Endothelial cell of umbilical vein (primary cell): ENCODE results near the gene AUTS2. TPM values are rescaled to one million over a fixed set of nuclear protein-coding genes. Genes with fewer than 3 reads are reported as not detected.

ENCODE experiments used
- BruUV-seq: library from RNA; stranded (reverse); fragments of 400-500 nt; replicated peaks from 2 replicates; lab custom pipeline; 2021; lab: Mats Ljungman, UMichigan
- CTCF ChIA-PET: fragments of 300-600, 350-600 bp; sonication (Branson Sonifier 250); formaldehyde crosslinking; loops from one replicate; lab custom pipeline; 2021; ENCODE audit warnings: antibody characterized with exemption, inconsistent platforms; lab: Charles Lee
- POLR2A ChIA-PET: fragments of 300-600, 350-600 bp; sonication (Branson Sonifier 250); formaldehyde crosslinking; loops from one replicate; lab custom pipeline; 2021; ENCODE audit warnings: antibody characterized with exemption, inconsistent platforms; lab: Charles Lee
- DNase-seq: peaks from one replicate; pipeline ENCODE4 v3.0.0-alpha.2; 2011; ENCODE audit warnings: low read depth, low spot score
- FAIRE-seq: peaks from 2 replicates; lab custom pipeline; 2011; peaks lifted over from hg19 to GRCh38; lab: Jason Lieb, UNC
- H2AFZ ChIP-seq: 2 replicates; pipeline ENCODE4 v1.6.0; 2012; ENCODE audit warnings: low read depth, low read length, control low read depth, inconsistent platforms
- H3K27ac ChIP-seq: 2 replicates; pipeline ENCODE4 v1.5.1; 2011; ENCODE audit warnings: low read depth, mild to moderate bottlenecking, control low read depth, low read length, moderate library complexity; ENCODE audit not compliant: insufficient read depth
- H3K27me3 ChIP-seq, 2 experiments: 2 replicates each; pipeline versions ENCODE4 v1.6.0 to v1.6.1; 2011; ENCODE audit warnings: low read length in 2 of 2, mixed read lengths in 1 of 2; ENCODE audit not compliant: control insufficient read depth in 2 of 2, insufficient read depth in 2 of 2
- H3K36me3 ChIP-seq, 2 experiments: 2 replicates in 1 of 2; 3 replicates in 1 of 2; pipeline ENCODE4 v1.5.1; 2011; ENCODE audit warnings: low read length in 2 of 2, mild to moderate bottlenecking in 1 of 2, moderate library complexity in 1 of 2; ENCODE audit not compliant: control insufficient read depth in 2 of 2, insufficient read depth in 2 of 2; ENCODE audit errors: extremely low read depth in 1 of 2
- H3K4me1 ChIP-seq: 3 replicates; pipeline ENCODE4 v1.5.1; 2011; ENCODE audit warnings: mild to moderate bottlenecking, low read length; ENCODE audit not compliant: control insufficient read depth, insufficient read depth; ENCODE audit errors: extremely low read depth
- H3K4me2 ChIP-seq: 2 replicates; pipeline ENCODE4 v1.6.1; 2011; ENCODE audit warnings: low read length, control low read depth, mixed read lengths; ENCODE audit not compliant: insufficient read depth
- H3K4me3 ChIP-seq, 3 experiments: fragments of 200-600 bp in 1 of 3; sonication (generic), shearing (Covaris generic) in 1 of 3; replicated peaks in 1 of 3; 2 replicates each; pipeline ENCODE4 v1.5.1; 2011 to 2016; ENCODE audit warnings: control low read depth in 3 of 3, low read length in 3 of 3, mild to moderate bottlenecking in 2 of 3, inconsistent platforms in 1 of 3, low read depth in 1 of 3, moderate library complexity in 1 of 3; ENCODE audit not compliant: insufficient read depth in 1 of 3
- H3K79me2 ChIP-seq: 2 replicates; pipeline ENCODE4 v1.6.0; 2012; ENCODE audit warnings: low read length, inconsistent platforms; ENCODE audit not compliant: control insufficient read depth, insufficient read depth
- H3K9ac ChIP-seq: replicated peaks from 2 replicates; pipeline ENCODE3; 2011; ENCODE audit warnings: low read length, control low read depth; ENCODE audit not compliant: insufficient read depth; ENCODE audit errors: extremely low read depth
- H3K9me1 ChIP-seq: replicated peaks from 3 replicates; pipeline ENCODE4 v1.6.0; 2011; ENCODE audit warnings: mild to moderate bottlenecking, low read length; ENCODE audit not compliant: control insufficient read depth, insufficient read depth; ENCODE audit errors: extremely low read depth
- H3K9me3 ChIP-seq: replicated peaks from 2 replicates; pipeline ENCODE4 v1.5.1; 2012; ENCODE audit warnings: low read length, inconsistent platforms; ENCODE audit not compliant: control insufficient read depth, insufficient read depth
- H4K20me1 ChIP-seq: replicated peaks from 2 replicates; pipeline ENCODE3; 2011; ENCODE audit warnings: mild to moderate bottlenecking, low read length; ENCODE audit not compliant: control insufficient read depth, insufficient read depth; ENCODE audit errors: extremely low read depth
- EZH2 ChIP-seq: IDR thresholded peaks from 2 replicates; pipeline ENCODE4 v1.6.1; 2012; ENCODE audit warnings: borderline replicate concordance, low read depth, mild to moderate bottlenecking, moderate library complexity, low read length, inconsistent platforms; ENCODE audit not compliant: severe bottlenecking
- FOS ChIP-seq: IDR thresholded peaks from 2 replicates; pipeline ENCODE4 v1.6.1; 2011; ENCODE audit warnings: mild to moderate bottlenecking, low read length, moderate library complexity, borderline replicate concordance; ENCODE audit not compliant: insufficient read depth
- GATA2 ChIP-seq: IDR thresholded peaks from 2 replicates; pipeline ENCODE4 v1.7.0; 2011; ENCODE audit warnings: low read depth, mild to moderate bottlenecking, moderate library complexity, mixed read lengths, low read length; ENCODE audit not compliant: insufficient read length, insufficient read depth
- JUN ChIP-seq: IDR thresholded peaks from 2 replicates; pipeline ENCODE4 v1.6.1; 2011; ENCODE audit warnings: borderline replicate concordance, low read depth; ENCODE audit not compliant: insufficient read length, insufficient read depth
- MYC ChIP-seq: IDR thresholded peaks from one replicate; pipeline ENCODE4 v1.6.1; 2011; ENCODE audit warnings: mild to moderate bottlenecking, low read depth, low read length
- POLR2A ChIP-seq: IDR thresholded peaks from 2 replicates; pipeline ENCODE4 v1.6.1; 2012; ENCODE audit warnings: low read depth, mild to moderate bottlenecking, control low read depth, low read length
- POLR2AphosphoS5 ChIP-seq: IDR thresholded peaks from 2 replicates; pipeline ENCODE4 v1.6.1; 2012; ENCODE audit warnings: low read depth, mild to moderate bottlenecking, control low read depth, low read length, moderate library complexity; ENCODE audit not compliant: insufficient read depth
- dilution Hi-C: fragments of 300-500 bp; cut with MboI; formaldehyde crosslinking; loops from one replicate; pipeline ENCODE4 v1.15.0; 2019; ENCODE audit warnings: low sequenced_read_pairs; ENCODE audit not compliant: extremely low pct_ligation_motif_present
- intact Hi-C: fragments of 100-400 bp; cut with micrococcal nuclease; formaldehyde crosslinking; loops from one replicate; pipeline ENCODE4 v1.10.0; 2022
- polyA plus RNA-seq, 4 experiments: library from polyadenylated mRNA; depleted of rRNA in 3 of 4; stranded (reverse) in 3 of 4; unstranded in 1 of 4; fragments of >200 nt; gene quantifications; 2 replicates each; pipeline versions ENCODE4 v1.2.1 to v1.2.3, GENCODE V29; 2011 to 2012; ENCODE audit warnings: missing spikeins in 1 of 4
- total RNA-seq: library from RNA; stranded (reverse); gene quantifications from 2 replicates; pipeline ENCODE4 v1.2.3, GENCODE V29; 2021
- TF ChIP-seq, protein P1 (sequence below): IDR thresholded peaks from 2 replicates; pipeline ENCODE4 v1.6.1; 2011; ENCODE audit not compliant: insufficient read depth, insufficient read length
- TF ChIP-seq, protein P2 (sequence below), 2 donors: IDR thresholded peaks; 1 replicate in 1 of 2; 2 replicates in 1 of 2; pipeline ENCODE4 v1.5.1; 2011; ENCODE audit warnings: low read length in 2 of 2, mild to moderate bottlenecking in 2 of 2, moderate library complexity in 2 of 2, control low read depth in 1 of 2, inconsistent platforms in 1 of 2, low read depth in 1 of 2; ENCODE audit not compliant: insufficient read depth in 1 of 2; ENCODE audit errors: extremely low read depth in 1 of 2

Gene AUTS2
- total and polyA plus RNA-seq, 2 donors (not counting 3 experiments of a cell fraction or from before 2014, with no cell fraction given) = 0.59 to 8.0 TPM

DNA sequence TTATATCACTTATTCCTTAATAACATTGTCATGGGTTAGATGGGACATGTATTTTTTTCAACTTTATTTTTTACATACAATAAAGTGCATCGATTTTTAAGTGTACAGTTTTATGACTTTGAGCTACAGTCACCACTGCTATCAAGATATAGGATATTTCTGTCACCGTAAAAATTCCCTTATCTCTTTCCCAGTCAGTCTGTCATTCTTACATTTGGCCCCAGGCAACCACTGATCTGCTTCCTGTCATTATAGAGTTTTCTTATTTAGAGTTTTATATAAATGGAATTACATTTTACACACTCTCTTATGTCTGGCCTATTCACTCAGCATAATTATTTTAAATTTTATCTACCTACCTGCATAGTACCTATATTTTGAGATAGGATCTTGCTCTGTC lies 145.2 kb downstream of the AUTS2 start:
- no TSS peak for BruUV-seq
- H3K36me3 ChIP-seq = no peaks in the 10 kb centered on the region
- no peak overlapping the region for H3K4me2 ChIP-seq
- no peak overlapping the region for H3K9ac ChIP-seq
- CTCF ChIA-PET = no interaction called here
- no peaks in the 10 kb centered on the region for H3K9me1 ChIP-seq
- no peak for FAIRE-seq
- no peaks in the 10 kb centered on the region for H3K4me1 ChIP-seq
- dilution Hi-C loops (no loop called here), intact Hi-C loops (no loop called here)
- POLR2A ChIA-PET = no interaction called here
- H4K20me1 ChIP-seq = no peaks in the 10 kb centered on the region
- DNase-seq = no peak
- TF ChIP-seq, protein P1, sequence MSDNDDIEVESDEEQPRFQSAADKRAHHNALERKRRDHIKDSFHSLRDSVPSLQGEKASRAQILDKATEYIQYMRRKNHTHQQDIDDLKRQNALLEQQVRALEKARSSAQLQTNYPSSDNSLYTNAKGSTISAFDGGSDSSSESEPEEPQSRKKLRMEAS = no peak
- TF ChIP-seq POLR2A = no peak
- TF ChIP-seq FOS = no peak
- TF ChIP-seq GATA2 = no peak
- H3K79me2 ChIP-seq = no peaks in the 10 kb centered on the region
- H2AFZ ChIP-seq = no peak overlapping the region
- no peak overlapping the region for H3K27ac ChIP-seq
- no peaks in the 10 kb centered on the region for H3K9me3 ChIP-seq
- no peak overlapping the region for H3K4me3 ChIP-seq
- no peaks in the 10 kb centered on the region for H3K27me3 ChIP-seq

DNA sequence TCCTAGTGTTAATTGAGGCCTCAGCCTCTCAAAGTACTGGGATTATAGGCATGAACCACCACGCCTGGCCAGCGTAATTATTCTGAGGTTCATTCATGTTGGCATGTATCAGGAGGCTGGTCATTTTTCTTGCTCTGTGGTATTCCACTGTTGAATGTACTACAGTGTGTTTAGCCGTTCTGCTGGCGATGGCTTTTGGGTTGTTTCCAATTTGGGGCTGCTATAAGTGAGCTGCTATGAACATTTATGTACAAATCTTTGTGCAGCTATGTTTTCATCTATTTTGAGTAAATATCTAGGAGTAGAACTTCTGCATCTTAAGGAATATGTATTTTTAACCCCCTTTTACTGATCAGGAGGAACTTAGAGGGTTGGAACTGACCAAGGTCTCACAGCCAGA lies 145.8 kb downstream of the AUTS2 start:
- FAIRE-seq (no peak), DNase-seq (no peak)
- Histone ChIP-seq H3K9me1 (no peaks in the 10 kb centered on the region), H3K4me2 (no peak overlapping the region), H3K27me3 (no peaks in the 10 kb centered on the region), H3K4me1 (no peaks in the 10 kb centered on the region), H4K20me1 (no peaks in the 10 kb centered on the region), H3K9ac (no peak overlapping the region), H3K4me3 (no peak overlapping the region), H3K9me3 (no peaks in the 10 kb centered on the region), H3K36me3 (no peaks in the 10 kb centered on the region), H3K27ac (no peak overlapping the region), H3K79me2 (no peaks in the 10 kb centered on the region), H2AFZ (no peak overlapping the region)
- intact Hi-C loops (no loop called here), dilution Hi-C loops (no loop called here)
- CTCF ChIA-PET = no interaction called here
- POLR2A ChIA-PET = no interaction called here
- TF ChIP-seq JUN (no peak), POLR2AphosphoS5 (no peak), FOS (no peak), POLR2A (no peak), GATA2 (no peak), MYC (no peak), EZH2 (no peak)
- TF ChIP-seq, protein P2, sequence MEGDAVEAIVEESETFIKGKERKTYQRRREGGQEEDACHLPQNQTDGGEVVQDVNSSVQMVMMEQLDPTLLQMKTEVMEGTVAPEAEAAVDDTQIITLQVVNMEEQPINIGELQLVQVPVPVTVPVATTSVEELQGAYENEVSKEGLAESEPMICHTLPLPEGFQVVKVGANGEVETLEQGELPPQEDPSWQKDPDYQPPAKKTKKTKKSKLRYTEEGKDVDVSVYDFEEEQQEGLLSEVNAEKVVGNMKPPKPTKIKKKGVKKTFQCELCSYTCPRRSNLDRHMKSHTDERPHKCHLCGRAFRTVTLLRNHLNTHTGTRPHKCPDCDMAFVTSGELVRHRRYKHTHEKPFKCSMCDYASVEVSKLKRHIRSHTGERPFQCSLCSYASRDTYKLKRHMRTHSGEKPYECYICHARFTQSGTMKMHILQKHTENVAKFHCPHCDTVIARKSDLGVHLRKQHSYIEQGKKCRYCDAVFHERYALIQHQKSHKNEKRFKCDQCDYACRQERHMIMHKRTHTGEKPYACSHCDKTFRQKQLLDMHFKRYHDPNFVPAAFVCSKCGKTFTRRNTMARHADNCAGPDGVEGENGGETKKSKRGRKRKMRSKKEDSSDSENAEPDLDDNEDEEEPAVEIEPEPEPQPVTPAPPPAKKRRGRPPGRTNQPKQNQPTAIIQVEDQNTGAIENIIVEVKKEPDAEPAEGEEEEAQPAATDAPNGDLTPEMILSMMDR (IDR thresholded peaks at IDR 0.05; ENCODE audit: extremely low read depth in 1 of 2, insufficient read depth in 1 of 2, low read depth in 1 of 2, low read length in 2 of 2) = no peak
- TF ChIP-seq, protein P1 = no peak
- no TSS peak for BruUV-seq
